AG04449 (cell line): ENCODE results near the gene CFAP57.
"Not testable (repeated sequence)": the region's sequence is repeated elsewhere in the genome, so short reads cannot be mapped to it uniquely, and the experiment has no call there.

ENCODE experiments used
- CTCF ChIA-PET: fragments of 350-600 bp; formaldehyde crosslinking; extraction: SDS; loops from one replicate; lab custom pipeline; 2021; ENCODE audit warnings: antibody characterized with exemption; lab: Yijun Ruan, JAX
- POLR2A ChIA-PET: fragments of 400-600, 350-600 bp; formaldehyde crosslinking; extraction: SDS; loops from one replicate; lab custom pipeline; 2020; ENCODE audit warnings: antibody characterized with exemption, inconsistent platforms; lab: Yijun Ruan, JAX
- DNase-seq: peaks from one replicate; pipeline ENCODE4 v3.0.0-alpha.2; 2010; ENCODE audit warnings: low read depth, low spot score
- H3K4me3 ChIP-seq: 2 replicates; pipeline ENCODE4 v1.5.1; 2011; ENCODE audit warnings: low read depth, mild to moderate bottlenecking, control low read depth, low read length
- CTCF ChIP-seq: IDR thresholded peaks from one replicate; pipeline ENCODE4 v1.5.1; 2011; ENCODE audit warnings: mild to moderate bottlenecking, moderate library complexity, low read length, control low read depth, inconsistent platforms; ENCODE audit not compliant: insufficient read depth; ENCODE audit errors: missing control alignments

CFAP57 gene

GRCh38 chr1:43135857-43136781, 36.0 kb upstream of the CFAP57 start:
- no peak for DNase-seq
- ChIA-PET POLR2A (no interaction called here), CTCF (no interaction called here)
- TF ChIP-seq CTCF, result no peak
- H3K4me3 ChIP-seq, result no peak overlapping the region

- no peak for TF ChIP-seq CTCF
- no peak for DNase-seq
- CTCF ChIA-PET, result no interaction called here
- POLR2A ChIA-PET, result no interaction called here
- no peak overlapping the region for H3K4me3 ChIP-seq
Measured at GRCh38 chr1:43137445-43138052, 34.6 kb upstream of the CFAP57 start.

GRCh38 chr1:43139295-43139694, 32.8 kb upstream of the CFAP57 start:
- DNase-seq, H3K4me3 ChIP-seq, CTCF ChIA-PET, POLR2A ChIA-PET: not testable (repeated sequence)

GRCh38 chr1:43140010-43140409, 32.1 kb upstream of the CFAP57 start:
- DNase-seq, result no peak
- H3K4me3 ChIP-seq, result no peak overlapping the region
- CTCF ChIA-PET, result no interaction called here
- no peak for TF ChIP-seq CTCF
- POLR2A ChIA-PET, result no interaction called here

- ChIA-PET CTCF (no interaction called here), POLR2A (no interaction called here)
- TF ChIP-seq CTCF, result no peak
Measured at GRCh38 chr1:43140583-43140982, 31.5 kb upstream of the CFAP57 start.

GRCh38 chr1:43143441-43143888, 28.7 kb upstream of the CFAP57 start:
- ChIA-PET POLR2A (no interaction called here), CTCF (no interaction called here)
- H3K4me3 ChIP-seq, result no peak overlapping the region
- TF ChIP-seq CTCF, result peak; percentile 0
- no peak for DNase-seq

More at GRCh38 chr1:43140583-43140982, 31.5 kb upstream of the CFAP57 start:
- H3K4me3 ChIP-seq, result no peak overlapping the region
- no peak for DNase-seq

- H3K4me3 ChIP-seq, result no peak overlapping the region
- ChIA-PET CTCF (no interaction called here), POLR2A (no interaction called here)
- peak; percentile 5 for DNase-seq
- no peak for TF ChIP-seq CTCF
Measured at GRCh38 chr1:43144237-43144636, 27.9 kb upstream of the CFAP57 start.
